WTC11 (cell line): ENCODE results near the gene PRKACG. TPM values are rescaled to one million over a fixed set of nuclear protein-coding genes. Genes with fewer than 3 reads are reported as not detected.

ENCODE experiments used
- ATAC-seq: fragments of 200-7000 bp; cut with Tn5 transposase; 2 replicates; pipeline ENCODE4 v1.10.0; 2021; ENCODE audit warnings: mild to moderate bottlenecking, moderate library complexity
- CTCF ChIA-PET: fragments of 300-600 bp; sonication (Branson Sonifier 250); formaldehyde crosslinking; loops from one replicate; lab custom pipeline; 2021; ENCODE audit warnings: antibody characterized with exemption; lab: Charles Lee
- POLR2A ChIA-PET: fragments of 350-600 bp; sonication (Branson Sonifier 250); formaldehyde crosslinking; loops from one replicate; lab custom pipeline; 2021; ENCODE audit warnings: antibody characterized with exemption; lab: Charles Lee
- DNase-seq: peaks from one replicate; pipeline ENCODE4 v3.0.0; 2021; ENCODE audit warnings: low spot score
- H3K27ac Mint-ChIP-seq: 2 replicates; pipeline ENCODE4 v1.8.0; 2021; ENCODE audit warnings: mixed read lengths
- H3K27me3 Mint-ChIP-seq: 2 replicates; pipeline ENCODE4 v1.8.0; 2021; ENCODE audit warnings: low read depth, mild to moderate bottlenecking, moderate library complexity, mixed read lengths
- H3K36me3 Mint-ChIP-seq: 2 replicates; pipeline ENCODE4 v1.8.0; 2021; ENCODE audit warnings: mixed read lengths
- H3K4me1 Mint-ChIP-seq: 2 replicates; pipeline ENCODE4 v1.8.0; 2022; ENCODE audit warnings: mixed read lengths
- H3K4me3 Mint-ChIP-seq: 2 replicates; pipeline ENCODE4 v1.8.0; 2021; ENCODE audit warnings: mild to moderate bottlenecking, moderate library complexity, mixed read lengths
- H3K9me3 Mint-ChIP-seq: 2 replicates; pipeline ENCODE4 v1.8.0; 2021; ENCODE audit warnings: mixed read lengths
- GTF2I ChIP-seq: fragments of 250-450 bp; sonication (Bioruptor Pico); conservative IDR thresholded peaks from 2 replicates; pipeline ENCODE4 v1.4.0; 2021; ENCODE audit warnings: mild to moderate bottlenecking
- ZBTB21 ChIP-seq: sonication (generic); formaldehyde crosslinking; IDR thresholded peaks from 2 replicates; pipeline ENCODE4 v1.8.1; 2023; ENCODE audit warnings: mild to moderate bottlenecking, missing genetic modification reagents, borderline replicate concordance
- ZNF138 ChIP-seq: sonication (generic); formaldehyde crosslinking; conservative IDR thresholded peaks from 2 replicates; pipeline ENCODE4 v1.8.1; 2022; ENCODE audit warnings: mild to moderate bottlenecking, moderate library complexity, missing genetic modification reagents
- total RNA-seq: library from RNA; stranded (reverse); gene quantifications from 3 replicates; pipeline ENCODE4 v1.2.3, GENCODE V29; 2021
- TF ChIP-seq, protein P1 (sequence below): sonication (generic); formaldehyde crosslinking; IDR thresholded peaks from 2 replicates; pipeline ENCODE4 v1.8.0; 2022; ENCODE audit warnings: mild to moderate bottlenecking, missing genetic modification reagents
- TF ChIP-seq, protein P2 (sequence below): sonication (generic); formaldehyde crosslinking; IDR thresholded peaks from 2 replicates; pipeline ENCODE4 v1.8.1; 2022; ENCODE audit warnings: mild to moderate bottlenecking, missing genetic modification reagents, moderate library complexity, borderline replicate concordance
- TF ChIP-seq, protein P3 (sequence below): sonication (generic); formaldehyde crosslinking; IDR thresholded peaks from 2 replicates; pipeline ENCODE4 v1.8.1; 2023; ENCODE audit warnings: mild to moderate bottlenecking, missing genetic modification reagents
- TF ChIP-seq, protein P4 (sequence below): sonication (generic); formaldehyde crosslinking; IDR thresholded peaks from 2 replicates; pipeline ENCODE4 v1.8.0; 2023; ENCODE audit warnings: missing genetic modification reagents, mild to moderate bottlenecking, borderline replicate concordance
- TF ChIP-seq, protein P5 (sequence below): sonication (generic); formaldehyde crosslinking; IDR thresholded peaks from 2 replicates; pipeline ENCODE4 v1.8.0; 2022; ENCODE audit warnings: mild to moderate bottlenecking, missing genetic modification reagents

PRKACG gene
- total RNA-seq, 1 experiment from 2014 or later, result not detected

DNA sequence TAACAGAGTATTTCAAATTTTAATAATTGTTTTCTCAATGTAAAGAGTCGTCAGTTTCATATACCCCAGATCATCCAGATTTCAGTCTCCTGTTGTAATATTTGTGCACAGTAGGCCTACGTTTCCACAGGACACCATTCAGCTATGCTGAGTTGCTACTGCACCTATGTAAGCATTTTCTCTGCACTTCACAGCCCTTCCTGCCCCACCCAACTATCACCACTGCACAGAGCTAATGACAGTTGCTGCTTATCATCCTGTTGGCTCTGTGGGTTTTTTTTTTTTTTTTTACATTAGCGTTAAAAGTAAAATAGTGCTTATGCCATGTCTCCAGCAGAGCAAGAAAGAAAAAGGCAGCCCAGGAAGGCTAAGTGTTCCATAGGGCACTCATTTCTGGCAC lies 5.9 kb upstream of the PRKACG start (continued):
- TF ChIP-seq, protein P1, sequence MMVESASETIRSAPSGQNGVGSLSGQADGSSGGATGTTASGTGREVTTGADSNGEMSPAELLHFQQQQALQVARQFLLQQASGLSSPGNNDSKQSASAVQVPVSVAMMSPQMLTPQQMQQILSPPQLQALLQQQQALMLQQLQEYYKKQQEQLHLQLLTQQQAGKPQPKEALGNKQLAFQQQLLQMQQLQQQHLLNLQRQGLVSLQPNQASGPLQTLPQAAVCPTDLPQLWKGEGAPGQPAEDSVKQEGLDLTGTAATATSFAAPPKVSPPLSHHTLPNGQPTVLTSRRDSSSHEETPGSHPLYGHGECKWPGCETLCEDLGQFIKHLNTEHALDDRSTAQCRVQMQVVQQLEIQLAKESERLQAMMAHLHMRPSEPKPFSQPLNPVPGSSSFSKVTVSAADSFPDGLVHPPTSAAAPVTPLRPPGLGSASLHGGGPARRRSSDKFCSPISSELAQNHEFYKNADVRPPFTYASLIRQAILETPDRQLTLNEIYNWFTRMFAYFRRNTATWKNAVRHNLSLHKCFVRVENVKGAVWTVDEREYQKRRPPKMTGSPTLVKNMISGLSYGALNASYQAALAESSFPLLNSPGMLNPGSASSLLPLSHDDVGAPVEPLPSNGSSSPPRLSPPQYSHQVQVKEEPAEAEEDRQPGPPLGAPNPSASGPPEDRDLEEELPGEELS, result no peak
- TF ChIP-seq GTF2I (CRISPR knock-in tag), result no peak
- TF ChIP-seq, protein P2, sequence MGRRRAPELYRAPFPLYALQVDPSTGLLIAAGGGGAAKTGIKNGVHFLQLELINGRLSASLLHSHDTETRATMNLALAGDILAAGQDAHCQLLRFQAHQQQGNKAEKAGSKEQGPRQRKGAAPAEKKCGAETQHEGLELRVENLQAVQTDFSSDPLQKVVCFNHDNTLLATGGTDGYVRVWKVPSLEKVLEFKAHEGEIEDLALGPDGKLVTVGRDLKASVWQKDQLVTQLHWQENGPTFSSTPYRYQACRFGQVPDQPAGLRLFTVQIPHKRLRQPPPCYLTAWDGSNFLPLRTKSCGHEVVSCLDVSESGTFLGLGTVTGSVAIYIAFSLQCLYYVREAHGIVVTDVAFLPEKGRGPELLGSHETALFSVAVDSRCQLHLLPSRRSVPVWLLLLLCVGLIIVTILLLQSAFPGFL (CRISPR knock-in tag), result no peak

DNA sequence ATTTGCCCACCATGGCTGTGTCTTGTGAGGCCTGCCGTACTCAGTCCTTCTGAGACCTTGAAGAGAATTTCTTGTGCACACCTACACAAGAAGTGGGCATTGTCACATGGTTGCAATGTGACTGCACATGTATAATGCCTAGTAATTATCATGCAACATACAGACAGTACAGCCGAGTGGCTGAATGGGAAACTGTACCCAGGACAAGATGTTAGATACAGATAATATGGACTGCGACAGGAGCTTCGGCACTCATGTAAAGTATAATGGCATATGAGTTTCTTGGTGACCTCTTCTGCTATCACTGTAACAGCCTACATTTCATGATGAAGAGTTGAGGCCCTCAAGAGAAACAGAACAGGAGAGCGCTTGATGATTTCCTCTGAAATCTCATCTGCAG lies 4.8 kb upstream of the PRKACG start:
- POLR2A ChIA-PET, result no interaction called here
- Mint-ChIP-seq H3K9me3 (no peaks in the 10 kb centered on the region), H3K27me3 (no peaks in the 10 kb centered on the region), H3K36me3 (no peaks in the 10 kb centered on the region), H3K4me3 (no peak overlapping the region), H3K4me1 (peaks cover 28% of the 10 kb centered on the region), H3K27ac (no peak overlapping the region)
- DNase-seq, result no peak
- TF ChIP-seq, protein P3, sequence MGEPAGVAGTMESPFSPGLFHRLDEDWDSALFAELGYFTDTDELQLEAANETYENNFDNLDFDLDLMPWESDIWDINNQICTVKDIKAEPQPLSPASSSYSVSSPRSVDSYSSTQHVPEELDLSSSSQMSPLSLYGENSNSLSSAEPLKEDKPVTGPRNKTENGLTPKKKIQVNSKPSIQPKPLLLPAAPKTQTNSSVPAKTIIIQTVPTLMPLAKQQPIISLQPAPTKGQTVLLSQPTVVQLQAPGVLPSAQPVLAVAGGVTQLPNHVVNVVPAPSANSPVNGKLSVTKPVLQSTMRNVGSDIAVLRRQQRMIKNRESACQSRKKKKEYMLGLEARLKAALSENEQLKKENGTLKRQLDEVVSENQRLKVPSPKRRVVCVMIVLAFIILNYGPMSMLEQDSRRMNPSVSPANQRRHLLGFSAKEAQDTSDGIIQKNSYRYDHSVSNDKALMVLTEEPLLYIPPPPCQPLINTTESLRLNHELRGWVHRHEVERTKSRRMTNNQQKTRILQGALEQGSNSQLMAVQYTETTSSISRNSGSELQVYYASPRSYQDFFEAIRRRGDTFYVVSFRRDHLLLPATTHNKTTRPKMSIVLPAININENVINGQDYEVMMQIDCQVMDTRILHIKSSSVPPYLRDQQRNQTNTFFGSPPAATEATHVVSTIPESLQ (CRISPR knock-in tag), result no peak
- no peak for ATAC-seq
- CTCF ChIA-PET, result interaction anchor here (0.8 to 1.9 kb wide), 2 partner anchors 17 to 322 kb away, joined by 4 to 5 read pairs; partner anchors contain the start of gene FXN

DNA sequence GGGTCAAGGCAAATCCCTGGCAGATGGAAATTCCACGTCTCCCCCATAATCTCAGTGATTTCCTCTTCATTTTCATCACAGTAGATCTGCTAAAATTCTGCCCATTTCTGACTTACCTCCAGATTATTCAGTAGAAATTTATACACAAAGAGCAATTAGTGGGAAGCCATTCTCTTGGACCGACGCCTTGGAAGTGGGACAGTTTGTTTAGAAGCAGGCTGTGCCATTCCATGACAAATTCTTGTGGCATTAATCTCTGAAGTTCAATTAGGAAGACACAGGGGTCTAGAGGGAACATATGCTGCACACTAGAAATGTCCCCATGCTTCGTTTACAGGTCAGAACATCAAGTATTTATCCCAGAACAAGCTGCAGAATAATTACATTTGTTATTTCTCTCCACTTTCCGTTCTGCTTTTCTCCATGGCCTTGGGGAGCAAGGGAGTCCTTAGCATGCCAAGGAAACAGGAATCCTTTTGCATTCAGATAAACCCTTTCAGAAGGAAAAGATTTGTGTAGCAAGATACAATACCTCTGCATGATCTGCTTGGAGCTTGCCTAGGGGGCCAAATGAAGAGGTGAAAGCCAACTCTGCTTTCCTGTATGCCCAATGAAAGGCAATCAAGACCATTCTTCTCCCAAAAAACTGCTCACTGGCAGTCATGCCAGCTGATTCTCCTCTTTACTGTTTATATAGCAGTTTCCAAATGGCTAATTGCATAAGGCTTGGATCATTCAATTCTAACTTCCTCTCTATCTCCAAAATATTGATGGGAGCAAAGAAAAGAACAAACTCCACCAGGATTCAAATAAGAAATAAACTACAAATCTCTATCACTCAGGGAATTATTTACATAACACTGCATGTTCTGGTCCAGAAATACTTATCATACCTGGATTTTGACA lies 2.5 kb upstream of the PRKACG start:
- POLR2A ChIA-PET, result no interaction called here
- no peaks in the 10 kb centered on the region for H3K36me3 Mint-ChIP-seq
- H3K27me3 Mint-ChIP-seq, result no peaks in the 10 kb centered on the region
- H3K9me3 Mint-ChIP-seq, result peaks cover 8% of the 10 kb centered on the region; the same call in 1 of the 2 replicates
- no peak overlapping the region for H3K27ac Mint-ChIP-seq
- H3K4me3 Mint-ChIP-seq, result no peak overlapping the region
- no peak for DNase-seq
- CTCF ChIA-PET, result interaction anchor here (0.5 to 1.3 kb wide), 3 partner anchors 17 to 119 kb away, joined by 3 to 4 read pairs (median 3); no protein-coding TSS in a partner anchor
- peaks cover 33% of the 10 kb centered on the region for H3K4me1 Mint-ChIP-seq
- peak; percentile 40 for ATAC-seq
- TF ChIP-seq, protein P4, sequence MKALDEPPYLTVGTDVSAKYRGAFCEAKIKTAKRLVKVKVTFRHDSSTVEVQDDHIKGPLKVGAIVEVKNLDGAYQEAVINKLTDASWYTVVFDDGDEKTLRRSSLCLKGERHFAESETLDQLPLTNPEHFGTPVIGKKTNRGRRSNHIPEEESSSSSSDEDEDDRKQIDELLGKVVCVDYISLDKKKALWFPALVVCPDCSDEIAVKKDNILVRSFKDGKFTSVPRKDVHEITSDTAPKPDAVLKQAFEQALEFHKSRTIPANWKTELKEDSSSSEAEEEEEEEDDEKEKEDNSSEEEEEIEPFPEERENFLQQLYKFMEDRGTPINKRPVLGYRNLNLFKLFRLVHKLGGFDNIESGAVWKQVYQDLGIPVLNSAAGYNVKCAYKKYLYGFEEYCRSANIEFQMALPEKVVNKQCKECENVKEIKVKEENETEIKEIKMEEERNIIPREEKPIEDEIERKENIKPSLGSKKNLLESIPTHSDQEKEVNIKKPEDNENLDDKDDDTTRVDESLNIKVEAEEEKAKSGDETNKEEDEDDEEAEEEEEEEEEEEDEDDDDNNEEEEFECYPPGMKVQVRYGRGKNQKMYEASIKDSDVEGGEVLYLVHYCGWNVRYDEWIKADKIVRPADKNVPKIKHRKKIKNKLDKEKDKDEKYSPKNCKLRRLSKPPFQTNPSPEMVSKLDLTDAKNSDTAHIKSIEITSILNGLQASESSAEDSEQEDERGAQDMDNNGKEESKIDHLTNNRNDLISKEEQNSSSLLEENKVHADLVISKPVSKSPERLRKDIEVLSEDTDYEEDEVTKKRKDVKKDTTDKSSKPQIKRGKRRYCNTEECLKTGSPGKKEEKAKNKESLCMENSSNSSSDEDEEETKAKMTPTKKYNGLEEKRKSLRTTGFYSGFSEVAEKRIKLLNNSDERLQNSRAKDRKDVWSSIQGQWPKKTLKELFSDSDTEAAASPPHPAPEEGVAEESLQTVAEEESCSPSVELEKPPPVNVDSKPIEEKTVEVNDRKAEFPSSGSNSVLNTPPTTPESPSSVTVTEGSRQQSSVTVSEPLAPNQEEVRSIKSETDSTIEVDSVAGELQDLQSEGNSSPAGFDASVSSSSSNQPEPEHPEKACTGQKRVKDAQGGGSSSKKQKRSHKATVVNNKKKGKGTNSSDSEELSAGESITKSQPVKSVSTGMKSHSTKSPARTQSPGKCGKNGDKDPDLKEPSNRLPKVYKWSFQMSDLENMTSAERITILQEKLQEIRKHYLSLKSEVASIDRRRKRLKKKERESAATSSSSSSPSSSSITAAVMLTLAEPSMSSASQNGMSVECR (CRISPR knock-in tag), result no peak
- TF ChIP-seq ZNF138, result no peak
- TF ChIP-seq, protein P5, sequence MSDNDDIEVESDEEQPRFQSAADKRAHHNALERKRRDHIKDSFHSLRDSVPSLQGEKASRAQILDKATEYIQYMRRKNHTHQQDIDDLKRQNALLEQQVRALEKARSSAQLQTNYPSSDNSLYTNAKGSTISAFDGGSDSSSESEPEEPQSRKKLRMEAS (CRISPR knock-in tag), result no peak
- no peak for TF ChIP-seq ZBTB21 (CRISPR knock-in tag)
